ENCODE measurements around the gene ALPL.

Gene ALPL

DNA sequence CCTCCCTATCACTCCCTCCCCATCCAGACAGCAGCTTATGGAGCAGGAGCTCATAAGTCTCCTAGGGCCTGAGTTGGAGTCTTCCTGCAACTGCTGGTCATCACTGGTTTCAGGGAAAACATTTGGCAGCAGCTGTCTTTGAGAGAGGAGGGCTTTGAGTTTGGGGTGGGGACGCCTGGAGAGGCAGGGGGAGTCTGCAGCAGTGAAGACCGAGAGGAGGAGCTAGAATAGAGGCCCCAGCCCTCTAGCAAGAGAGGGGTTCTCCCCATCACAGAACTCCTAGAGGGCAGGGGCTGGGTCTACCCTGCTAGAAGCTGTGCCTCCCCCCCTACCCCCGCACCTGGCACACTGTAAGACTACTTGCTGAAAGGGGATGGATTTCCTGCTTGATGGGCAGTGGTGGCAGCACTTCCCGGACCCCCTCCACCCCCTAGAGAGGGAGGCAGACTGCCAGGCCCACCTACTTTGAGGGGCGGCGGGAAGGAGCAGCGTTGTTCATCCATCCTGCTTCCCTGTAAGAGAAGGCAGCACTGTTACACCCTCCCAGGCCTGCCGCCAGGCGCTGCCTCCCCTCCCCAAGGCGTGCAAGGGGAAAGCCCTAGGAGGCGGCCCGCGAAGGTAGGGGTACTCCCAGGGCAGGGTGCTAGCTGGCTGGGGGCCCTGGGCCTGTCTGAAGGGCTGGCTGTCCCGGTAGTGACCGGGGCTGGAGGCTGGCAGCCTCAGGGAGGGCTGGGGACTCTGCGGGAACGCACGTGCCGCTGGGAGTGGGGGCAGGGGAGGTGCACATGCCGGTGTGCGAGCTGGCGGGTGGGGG is 109.5 kb downstream of the ALPL start:
- no peak for DNase-seq (ENCODE audit: low read depth in 2 of 2)

DNA sequence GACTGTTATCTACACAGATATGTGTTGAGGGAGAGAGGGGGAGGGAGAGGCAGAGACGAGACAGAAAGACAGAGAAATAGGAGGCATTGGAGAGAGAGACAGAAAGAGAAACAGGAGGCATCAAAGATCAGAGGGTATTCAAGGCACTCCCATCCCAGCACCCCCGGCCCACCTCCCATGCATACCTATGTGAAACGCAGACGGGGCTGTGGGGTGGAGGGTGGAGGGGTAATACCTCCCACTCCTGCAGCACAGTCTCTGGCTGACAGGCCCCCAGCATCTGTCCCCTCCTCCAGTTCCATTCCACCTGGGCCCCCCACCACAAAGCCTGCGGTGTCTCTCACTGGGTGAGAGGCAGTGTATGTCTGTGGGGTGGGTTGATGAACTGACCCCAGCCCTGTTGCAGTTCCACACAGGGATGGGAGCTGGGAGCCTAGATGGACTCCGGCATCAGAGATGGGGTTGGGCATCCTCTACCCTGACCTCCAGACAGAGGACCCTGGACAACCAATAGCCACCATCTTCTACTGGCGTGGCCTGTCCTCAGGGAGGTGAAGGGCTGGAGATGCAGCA is 110.2 kb downstream of the ALPL start:
- DNase-seq (ENCODE audit: low read depth in 2 of 2), result no peak

DNA sequence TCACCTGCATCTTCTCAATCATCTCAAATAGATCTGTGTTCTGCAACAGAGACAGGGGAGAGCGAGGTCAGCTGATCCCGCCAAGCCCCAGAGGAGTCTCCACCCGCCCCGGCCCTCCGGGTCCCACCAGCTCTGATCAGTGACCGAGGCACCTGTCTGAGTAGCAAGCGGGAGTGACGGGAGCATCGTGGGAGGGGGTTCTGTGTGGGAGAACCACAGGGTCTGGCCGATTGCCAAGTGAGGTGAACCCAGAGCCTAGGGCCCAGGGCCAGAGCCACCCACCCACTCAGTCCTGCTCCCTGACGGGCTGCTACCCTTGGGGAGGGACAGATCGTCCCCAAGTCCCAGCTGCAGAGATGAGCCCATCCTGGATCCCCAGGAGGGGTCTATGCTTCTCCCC is 110.8 kb downstream of the ALPL start:
- DNase-seq (ENCODE audit: low read depth in 2 of 2), result no peak

- DNase-seq (ENCODE audit: low read depth in 2 of 2), result no peak
Measured at GRCh38 chr1:21620496-21620895, 111.3 kb downstream of the ALPL start.

DNA sequence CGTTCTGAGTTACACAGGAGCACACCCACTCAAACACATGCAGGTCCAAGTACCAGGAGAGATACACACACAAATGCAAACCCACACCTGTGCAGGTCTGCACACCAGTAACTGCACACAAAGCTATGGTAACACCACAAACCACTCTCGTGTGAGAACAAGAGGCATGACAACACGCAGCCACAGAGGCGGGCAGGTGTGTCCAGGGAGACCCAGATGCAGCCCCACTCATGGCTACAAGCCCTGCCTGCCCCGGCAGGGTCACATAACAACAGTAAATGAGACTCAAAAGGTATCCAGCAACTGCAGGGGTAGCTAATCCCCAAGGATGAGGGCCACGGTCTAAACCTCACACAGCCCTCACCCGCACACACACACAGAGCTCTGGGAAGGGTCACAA is 111.8 kb downstream of the ALPL start:
- no peak for DNase-seq (ENCODE audit: low read depth in 2 of 2)

GRCh38 chr1:21621761-21622436 is 112.7 kb downstream of the ALPL start:
- no peak for DNase-seq (ENCODE audit: low read depth in 2 of 2)

GRCh38 chr1:21622466-21623315 is 113.5 kb downstream of the ALPL start:
- peak in 1 of 2 donors; percentile 21 for DNase-seq (ENCODE audit: low read depth in 2 of 2)

GRCh38 chr1:21623410-21623961 is 114.3 kb downstream of the ALPL start:
- DNase-seq (ENCODE audit: low read depth in 2 of 2), result no peak

GRCh38 chr1:21624571-21625389 is 115.6 kb downstream of the ALPL start:
- DNase-seq (ENCODE audit: low read depth in 2 of 2), result no peak

DNA sequence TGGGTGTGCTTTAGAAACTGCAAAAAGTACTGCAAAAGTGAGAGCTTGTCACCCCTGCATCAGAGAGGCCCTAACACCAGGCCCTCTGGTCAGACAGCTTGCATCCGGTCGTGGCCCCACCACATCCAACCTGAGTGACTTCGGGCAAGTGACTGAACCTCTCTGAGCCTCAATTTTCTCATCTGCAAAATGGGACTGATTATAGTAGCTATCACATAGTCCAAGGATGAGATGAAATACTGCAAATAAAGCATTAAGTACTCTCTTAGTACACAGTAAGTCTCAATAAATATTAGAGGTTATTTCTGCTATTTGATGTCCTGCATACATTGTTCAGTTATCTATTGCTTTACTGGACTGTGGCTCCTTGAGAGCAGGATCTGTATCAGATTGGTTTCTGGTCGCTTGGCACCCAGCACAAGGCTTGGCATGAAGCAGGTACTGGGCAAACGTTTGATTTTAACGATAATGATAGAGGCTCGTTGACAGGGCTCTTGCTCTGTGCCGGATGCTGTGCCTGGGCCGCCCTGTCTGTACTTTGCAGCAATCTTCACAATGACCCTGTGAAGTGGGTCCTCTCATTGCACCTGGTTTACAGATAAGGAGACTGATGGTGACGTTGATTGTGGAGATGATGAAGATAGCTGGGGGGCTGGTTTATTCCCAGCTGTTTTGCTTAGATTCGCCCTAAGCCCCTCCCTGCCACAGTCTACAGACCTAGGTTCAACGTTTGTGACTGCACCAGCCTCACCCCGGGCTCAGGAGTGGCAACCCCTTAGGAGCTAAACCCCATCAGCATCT is 116.4 kb downstream of the ALPL start:
- no peak for DNase-seq (ENCODE audit: low read depth in 2 of 2)

DNA sequence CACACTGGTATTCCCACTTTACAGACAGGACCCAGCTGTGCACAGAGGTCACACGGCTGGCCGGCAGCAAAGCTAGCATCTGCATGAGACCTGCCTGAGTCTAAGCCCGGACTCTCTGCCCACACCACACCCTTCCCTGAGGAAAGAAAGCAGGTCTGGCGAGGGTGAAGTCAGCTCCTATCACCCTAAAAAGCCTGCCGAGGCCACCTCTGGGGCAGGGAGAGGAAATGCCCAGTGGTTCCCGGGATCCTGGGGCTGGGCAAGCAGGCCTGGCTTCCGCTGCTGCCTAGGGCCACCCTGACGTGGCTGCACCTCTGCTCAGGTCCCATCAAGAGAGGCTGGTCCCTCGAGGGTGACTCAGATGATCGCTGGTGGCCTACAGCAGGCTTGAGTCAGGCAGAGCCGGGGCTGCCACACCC is 117.7 kb downstream of the ALPL start:
- no peak for DNase-seq (ENCODE audit: low read depth in 2 of 2)

Measured in stimulated activated CD8-positive, alpha-beta memory T cell treated with anti-CD3 and anti-CD28 coated beads, Interleukin-2, amount 100 ng/mL, for 1 hour (primary cell).